Sigmoid colon (tissue), 7 donors: ENCODE measurements around the gene MBNL1. TPM values are rescaled to one million over a fixed set of nuclear protein-coding genes. Genes with fewer than 3 reads are reported as not detected.
A peak's percentile ranks its signal among the peaks of the same experiment; 100 is the strongest.

Experiments
- DNase-seq: peaks from one replicate; pipeline ENCODE4 v3.0.0-alpha.2; 2019
- H3K27ac ChIP-seq, 4 donors: fragments of 200-600 bp; sonication (generic); one replicate each; pipeline ENCODE4 v1.5.1; 2016 to 2019; ENCODE audit warnings: mild to moderate bottlenecking in 1 of 4
- H3K27me3 ChIP-seq, 3 donors: fragments of 200-600 bp; sonication (generic); one replicate each; pipeline ENCODE4 v1.5.1; 2019; ENCODE audit warnings: mild to moderate bottlenecking in 1 of 3
- H3K36me3 ChIP-seq, 4 donors: fragments of 200-600 bp; sonication (generic); one replicate each; pipeline ENCODE4 v1.5.1; 2016 to 2019
- H3K4me1 ChIP-seq, 4 donors: fragments of 200-600 bp; sonication (generic); one replicate each; pipeline ENCODE4 v1.5.1; 2017 to 2019
- H3K4me3 ChIP-seq, 4 donors: fragments of 200-600 bp; sonication (generic); one replicate each; pipeline ENCODE4 v1.5.1; 2017 to 2019; ENCODE audit warnings: mild to moderate bottlenecking in 2 of 4, moderate library complexity in 1 of 4
- H3K9me3 ChIP-seq, 4 donors: fragments of 200-600 bp in 3 of 4; sonication (generic) in 3 of 4; one replicate each; pipeline versions ENCODE4 v1.5.1 to v1.6.1; 2013 to 2019
- EP300 ChIP-seq, 4 donors: sonication (generic); formaldehyde crosslinking; IDR thresholded peaks; one replicate each; pipeline ENCODE4 v1.6.1; 2017; ENCODE audit warnings: antibody characterized with exemption in 4 of 4
- POLR2A ChIP-seq, 2 donors: fragments of 450-650 bp; IDR thresholded peaks; one replicate each; pipeline ENCODE4 v1.6.1; 2016; ENCODE audit warnings: antibody characterized with exemption in 2 of 2, mild to moderate bottlenecking in 2 of 2, moderate library complexity in 2 of 2
- POLR2AphosphoS5 ChIP-seq, 4 donors: sonication (generic); formaldehyde crosslinking; IDR thresholded peaks; one replicate each; pipeline ENCODE4 v1.6.1; 2017; ENCODE audit warnings: antibody characterized with exemption in 4 of 4
- WGBS, 2 donors: extraction: QIAGEN DNeasy Blood & Tissue Kit; methylation state at CpG; one replicate each; pipeline ENCODE4 v1.1.7; 2013; 5-methylcytosine and 5-hydroxymethylcytosine counted together
- intact Hi-C: fragments of 100-400 bp; cut with DNase I; formaldehyde crosslinking; loops from one replicate; pipeline ENCODE4 v1.15.1; 2023
- polyA plus RNA-seq, 3 donors: library from polyadenylated mRNA; stranded (reverse); fragments of 200-250 nt; gene quantifications; one replicate each; pipeline ENCODE4 v1.2.3, GENCODE V29; 2013
- total RNA-seq, 4 donors: library from RNA; depleted of rRNA; stranded (reverse); fragments of >200 nt; gene quantifications; one replicate each; pipeline ENCODE4 v1.1.0, GENCODE V29; 2016
- TF ChIP-seq, protein P1 (sequence below), 4 experiments: fragments of 450-650 bp in 3 of 4; fragments of 200-600 bp in 1 of 4; IDR thresholded peaks; one replicate each; pipeline ENCODE4 v1.5.1; 2016 to 2019; ENCODE audit warnings: antibody characterized with exemption in 4 of 4, mild to moderate bottlenecking in 3 of 4, moderate library complexity in 2 of 4
- donor health status: healthy with polysubstance abuse.
- donor health status: Bipolar disorder and iron deficiency.
- donor health status: healthy.

The MBNL1 gene
- total and polyA plus RNA-seq, 7 donors: 60.5 to 898 (median 602) TPM

DNA sequence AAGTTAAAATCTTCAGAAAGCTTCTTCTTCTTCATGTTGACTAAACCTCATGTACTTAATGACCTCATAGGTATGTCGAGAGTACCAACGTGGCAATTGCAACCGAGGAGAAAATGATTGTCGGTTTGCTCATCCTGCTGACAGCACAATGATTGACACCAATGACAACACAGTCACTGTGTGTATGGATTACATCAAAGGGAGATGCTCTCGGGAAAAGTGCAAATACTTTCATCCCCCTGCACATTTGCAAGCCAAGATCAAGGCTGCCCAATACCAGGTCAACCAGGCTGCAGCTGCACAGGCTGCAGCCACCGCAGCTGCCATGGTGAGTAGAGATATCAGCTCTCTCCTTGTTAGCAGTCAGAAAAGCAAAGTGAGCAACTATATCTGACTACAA lies 176.5 kb downstream of the MBNL1 start:
- Histone ChIP-seq H3K4me3 (no peak overlapping the region), H3K9me3 (no peaks in the 10 kb centered on the region), H3K27me3 (no peaks in the 10 kb centered on the region), H3K27ac (peak overlapping the region; percentile 16 to 68 (median 36)), H3K4me1 (peaks cover 0 to 84% (median 68%) of the 10 kb centered on the region in 4 donors), H3K36me3 (peaks cover 0 to 43% (median 6%) of the 10 kb centered on the region in 4 donors)
- no peak for TF ChIP-seq POLR2AphosphoS5 (IDR thresholded peaks at IDR 0.05)
- no peak for TF ChIP-seq EP300 (IDR thresholded peaks at IDR 0.05)
- TF ChIP-seq POLR2A (IDR thresholded peaks at IDR 0.05): no peak
- TF ChIP-seq, protein P1, sequence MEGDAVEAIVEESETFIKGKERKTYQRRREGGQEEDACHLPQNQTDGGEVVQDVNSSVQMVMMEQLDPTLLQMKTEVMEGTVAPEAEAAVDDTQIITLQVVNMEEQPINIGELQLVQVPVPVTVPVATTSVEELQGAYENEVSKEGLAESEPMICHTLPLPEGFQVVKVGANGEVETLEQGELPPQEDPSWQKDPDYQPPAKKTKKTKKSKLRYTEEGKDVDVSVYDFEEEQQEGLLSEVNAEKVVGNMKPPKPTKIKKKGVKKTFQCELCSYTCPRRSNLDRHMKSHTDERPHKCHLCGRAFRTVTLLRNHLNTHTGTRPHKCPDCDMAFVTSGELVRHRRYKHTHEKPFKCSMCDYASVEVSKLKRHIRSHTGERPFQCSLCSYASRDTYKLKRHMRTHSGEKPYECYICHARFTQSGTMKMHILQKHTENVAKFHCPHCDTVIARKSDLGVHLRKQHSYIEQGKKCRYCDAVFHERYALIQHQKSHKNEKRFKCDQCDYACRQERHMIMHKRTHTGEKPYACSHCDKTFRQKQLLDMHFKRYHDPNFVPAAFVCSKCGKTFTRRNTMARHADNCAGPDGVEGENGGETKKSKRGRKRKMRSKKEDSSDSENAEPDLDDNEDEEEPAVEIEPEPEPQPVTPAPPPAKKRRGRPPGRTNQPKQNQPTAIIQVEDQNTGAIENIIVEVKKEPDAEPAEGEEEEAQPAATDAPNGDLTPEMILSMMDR (IDR thresholded peaks at IDR 0.05): no peak
- no peak for DNase-seq
- 81 to 87% methylated on average over 6 of the region's 6 CpGs for WGBS, 2 donors
- intact Hi-C loops: loop anchor here (5.0 kb wide), 2 partner anchors 373 to 418 kb away; no protein-coding TSS in a partner anchor

DNA sequence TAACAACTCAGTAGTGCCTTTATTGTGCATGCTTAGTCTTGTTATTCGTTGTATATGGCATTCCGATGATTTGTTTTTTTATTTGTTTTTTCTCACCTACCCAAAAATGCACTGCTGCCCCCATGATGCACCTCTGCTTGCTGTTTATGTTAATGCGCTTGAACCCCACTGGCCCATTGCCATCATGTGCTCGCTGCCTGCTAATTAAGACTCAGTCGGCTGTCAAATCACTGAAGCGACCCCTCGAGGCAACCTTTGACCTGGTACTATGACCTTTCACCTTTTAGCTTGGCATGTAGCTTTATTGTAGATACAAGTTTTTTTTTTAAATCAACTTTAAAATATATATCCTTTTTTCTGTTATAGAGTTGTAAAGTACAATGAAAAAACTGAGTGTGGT lies 177.8 kb downstream of the MBNL1 start:
- Histone ChIP-seq H3K36me3 (peaks cover 0 to 53% (median 8%) of the 10 kb centered on the region in 4 donors), H3K4me1 (peaks cover 0 to 85% (median 67%) of the 10 kb centered on the region in 4 donors), H3K4me3 (no peak overlapping the region), H3K27me3 (no peaks in the 10 kb centered on the region), H3K27ac (peak overlapping the region in 3 of 4 donors; percentile 29 to 68 (median 44)), H3K9me3 (no peaks in the 10 kb centered on the region)
- DNase-seq: no peak
- TF ChIP-seq POLR2A (IDR thresholded peaks at IDR 0.05) (no peak), EP300 (IDR thresholded peaks at IDR 0.05) (no peak), POLR2AphosphoS5 (IDR thresholded peaks at IDR 0.05) (no peak)
- TF ChIP-seq, protein P1 (IDR thresholded peaks at IDR 0.05): no peak
- 64 to 80% methylated on average over 7 of the region's 7 CpGs for WGBS, 2 donors
- intact Hi-C loops: loop anchor here (5.0 kb wide), 2 partner anchors 374 to 419 kb away; no protein-coding TSS in a partner anchor

DNA sequence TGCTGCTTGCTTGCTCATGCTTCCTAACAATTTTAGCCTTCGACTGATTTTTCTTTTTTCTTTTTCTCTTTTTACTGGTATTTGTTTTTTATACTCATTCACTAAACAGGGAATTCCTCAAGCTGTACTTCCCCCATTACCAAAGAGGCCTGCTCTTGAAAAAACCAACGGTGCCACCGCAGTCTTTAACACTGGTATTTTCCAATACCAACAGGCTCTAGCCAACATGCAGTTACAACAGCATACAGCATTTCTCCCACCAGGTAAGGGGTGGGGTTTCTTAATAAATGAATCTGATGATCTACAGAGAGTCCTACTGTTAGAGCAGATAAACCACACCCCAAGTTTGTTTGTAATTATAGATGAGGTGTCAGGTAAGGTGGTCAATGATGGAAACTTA lies 178.8 kb downstream of the MBNL1 start:
- no peak for DNase-seq
- 78 to 84% methylated on average over 3 of the region's 3 CpGs for WGBS, 2 donors
- intact Hi-C loops: loop anchor here (5.0 kb wide), 2 partner anchors 375 to 420 kb away; no protein-coding TSS in a partner anchor
- H3K4me3 ChIP-seq: no peak overlapping the region
- H3K36me3 ChIP-seq: peaks cover 0 to 63% (median 11%) of the 10 kb centered on the region in 4 donors
- H3K27ac ChIP-seq: peak overlapping the region in 2 of 4 donors; percentile 4 to 68
- peaks cover 0 to 82% (median 61%) of the 10 kb centered on the region in 4 donors for H3K4me1 ChIP-seq
- TF ChIP-seq EP300 (IDR thresholded peaks at IDR 0.05): no peak
- TF ChIP-seq POLR2AphosphoS5 (IDR thresholded peaks at IDR 0.05): no peak
- TF ChIP-seq POLR2A (IDR thresholded peaks at IDR 0.05): no peak
- TF ChIP-seq, protein P1 (IDR thresholded peaks at IDR 0.05): no peak
- no peaks in the 10 kb centered on the region for H3K9me3 ChIP-seq
- no peaks in the 10 kb centered on the region for H3K27me3 ChIP-seq

DNA sequence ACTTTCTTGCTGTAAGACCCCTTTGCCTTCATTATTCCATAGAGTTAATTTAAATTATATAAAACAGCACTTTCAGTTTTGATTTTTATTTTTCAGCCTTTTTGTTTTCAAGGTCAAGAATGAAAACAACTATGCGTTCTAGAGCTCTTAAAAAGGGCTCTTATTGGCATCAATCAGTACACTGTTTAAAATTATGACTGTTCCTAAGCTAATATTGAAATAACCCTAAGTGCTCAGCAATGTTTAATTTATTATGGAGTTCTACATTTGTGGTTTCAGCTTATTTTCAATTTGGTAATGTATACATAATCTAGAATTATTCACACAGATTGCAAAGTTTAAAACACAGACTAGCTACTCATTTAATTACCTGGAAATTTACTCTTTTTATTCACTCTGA lies 179.4 kb downstream of the MBNL1 start:
- Histone ChIP-seq H3K4me3 (no peak overlapping the region), H3K27me3 (no peaks in the 10 kb centered on the region), H3K9me3 (no peaks in the 10 kb centered on the region), H3K4me1 (peaks cover 0 to 82% (median 57%) of the 10 kb centered on the region in 4 donors), H3K27ac (peak overlapping the region in 1 of 4 donors; percentile 68), H3K36me3 (peaks cover 0 to 68% (median 11%) of the 10 kb centered on the region in 4 donors)
- WGBS, 2 donors: 30 to 66% methylated on average over 1 of the region's 1 CpG
- intact Hi-C loops: loop anchor here (5.0 kb wide), 2 partner anchors 376 to 421 kb away; no protein-coding TSS in a partner anchor
- no peak for DNase-seq
- TF ChIP-seq POLR2AphosphoS5 (IDR thresholded peaks at IDR 0.05) (no peak), POLR2A (IDR thresholded peaks at IDR 0.05) (no peak), EP300 (IDR thresholded peaks at IDR 0.05) (no peak)
- TF ChIP-seq, protein P1 (IDR thresholded peaks at IDR 0.05): no peak
